GM10847 (cell line): Measurements from ENCODE around the gene PLG.

Source experiments
- POLR2A ChIP-seq: IDR thresholded peaks from 2 replicates; pipeline ENCODE4 v1.6.1; 2011; ENCODE audit not compliant: insufficient read length; ENCODE audit errors: extremely low read depth

PLG gene

GRCh38 chr6:160767647-160768019 is 65.6 kb downstream of the PLG start:
- no peak for TF ChIP-seq POLR2A

- no peak for TF ChIP-seq POLR2A
These were observed 66.1 kb downstream of the PLG start for GRCh38 chr6:160768101-160768500.

- TF ChIP-seq POLR2A: no peak
These were observed 72.4 kb downstream of the PLG start for GRCh38 chr6:160774399-160774798.

DNA sequence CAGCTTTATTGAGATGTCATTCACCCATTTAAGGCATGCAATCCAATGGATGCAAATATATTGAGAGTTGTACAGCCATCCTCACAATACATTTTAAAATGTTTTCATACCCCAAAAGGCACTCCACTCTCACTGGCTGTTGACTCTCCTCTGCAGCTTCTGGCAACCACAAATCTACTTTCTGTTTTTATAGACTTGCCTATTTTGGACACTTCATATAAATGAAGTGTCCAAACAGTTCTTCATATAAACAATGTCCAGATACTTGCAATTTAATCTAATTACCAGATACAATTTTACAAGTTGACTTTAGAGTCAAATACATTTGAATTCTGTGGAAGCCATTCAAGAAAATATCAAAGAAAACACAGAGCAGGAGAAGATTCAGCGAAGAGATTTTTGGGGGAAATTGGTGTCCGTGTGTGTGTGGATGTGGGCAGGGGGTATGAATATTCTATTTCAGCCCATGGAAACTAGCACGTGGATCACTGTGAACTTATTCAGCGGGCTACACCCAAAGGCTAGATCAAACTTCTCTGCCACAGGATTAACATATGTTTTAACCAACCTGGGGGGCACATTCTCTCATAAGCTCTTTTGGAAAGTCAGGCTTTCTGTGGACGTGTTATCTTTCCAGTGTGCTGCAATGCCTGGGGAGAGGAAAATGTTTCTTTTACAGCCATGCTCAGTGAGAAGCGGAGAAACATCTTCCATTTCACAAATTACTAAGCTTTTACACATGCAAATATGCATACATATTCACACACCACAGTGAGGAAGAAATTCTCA is 73.9 kb downstream of the PLG start:
- TF ChIP-seq POLR2A: no peak

DNA sequence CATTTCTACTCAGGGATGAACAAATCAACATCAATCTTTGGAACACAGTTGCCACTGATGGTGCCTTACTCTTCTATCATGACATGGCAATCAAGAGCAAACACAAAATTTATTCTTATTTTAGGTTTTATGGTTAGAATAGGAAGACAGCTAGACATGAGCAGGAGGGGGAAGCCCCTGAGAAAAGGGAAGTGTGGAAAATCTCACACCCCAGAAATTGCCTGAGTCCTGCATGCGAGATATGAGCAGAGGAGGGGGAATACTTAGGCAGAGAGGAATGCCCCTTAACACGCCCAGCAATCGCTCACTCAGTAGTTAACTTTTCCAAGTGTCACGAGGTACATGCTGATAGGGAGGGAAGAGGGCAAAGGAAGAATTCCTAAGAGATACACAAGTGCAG is 79.3 kb downstream of the PLG start:
- TF ChIP-seq POLR2A: no peak

DNA sequence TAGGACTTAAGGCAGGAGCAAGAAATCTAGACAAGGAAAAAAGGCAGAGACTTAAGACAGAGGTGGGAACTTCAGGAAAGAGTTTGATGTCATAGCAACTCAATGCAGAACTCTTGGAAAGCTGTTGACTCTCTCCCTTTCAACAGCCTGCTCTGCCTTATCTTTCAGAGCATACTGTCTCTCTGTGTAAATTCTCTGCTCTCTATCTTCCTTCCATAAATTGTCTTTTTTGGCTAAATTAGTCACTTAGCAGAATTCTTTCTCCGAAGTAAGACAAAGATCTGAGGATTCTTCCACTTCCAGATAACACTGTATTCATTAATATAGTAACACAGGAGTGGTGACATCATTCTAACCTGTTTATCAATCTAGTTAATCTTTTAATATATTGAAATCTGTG is 80.2 kb downstream of the PLG start:
- TF ChIP-seq POLR2A: no peak

- TF ChIP-seq POLR2A: no peak
These were observed 81.7 kb downstream of the PLG start for GRCh38 chr6:160783741-160784140.

DNA sequence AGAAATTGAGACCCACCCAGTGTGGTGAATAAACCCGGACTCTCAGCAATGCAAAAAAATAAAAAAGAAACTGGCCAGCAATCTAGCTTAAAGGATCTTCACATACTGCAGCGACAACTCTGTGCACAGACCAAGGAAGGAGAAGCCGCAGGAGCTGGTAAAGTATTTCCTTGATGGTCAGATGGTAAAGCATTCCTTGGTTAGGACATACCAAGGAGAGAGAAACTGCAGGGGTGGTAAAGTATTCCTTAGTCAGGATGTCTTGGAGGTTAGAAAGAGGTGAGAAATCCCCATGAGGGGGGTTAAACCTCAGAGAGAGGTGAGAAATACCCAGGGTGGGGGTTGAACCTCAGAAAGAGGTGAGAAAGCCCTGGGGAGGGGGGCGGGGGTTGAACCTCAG is 86.8 kb downstream of the PLG start:
- TF ChIP-seq POLR2A: no peak

- no peak for TF ChIP-seq POLR2A
These were observed 87.4 kb downstream of the PLG start for GRCh38 chr6:160789263-160790027.

DNA sequence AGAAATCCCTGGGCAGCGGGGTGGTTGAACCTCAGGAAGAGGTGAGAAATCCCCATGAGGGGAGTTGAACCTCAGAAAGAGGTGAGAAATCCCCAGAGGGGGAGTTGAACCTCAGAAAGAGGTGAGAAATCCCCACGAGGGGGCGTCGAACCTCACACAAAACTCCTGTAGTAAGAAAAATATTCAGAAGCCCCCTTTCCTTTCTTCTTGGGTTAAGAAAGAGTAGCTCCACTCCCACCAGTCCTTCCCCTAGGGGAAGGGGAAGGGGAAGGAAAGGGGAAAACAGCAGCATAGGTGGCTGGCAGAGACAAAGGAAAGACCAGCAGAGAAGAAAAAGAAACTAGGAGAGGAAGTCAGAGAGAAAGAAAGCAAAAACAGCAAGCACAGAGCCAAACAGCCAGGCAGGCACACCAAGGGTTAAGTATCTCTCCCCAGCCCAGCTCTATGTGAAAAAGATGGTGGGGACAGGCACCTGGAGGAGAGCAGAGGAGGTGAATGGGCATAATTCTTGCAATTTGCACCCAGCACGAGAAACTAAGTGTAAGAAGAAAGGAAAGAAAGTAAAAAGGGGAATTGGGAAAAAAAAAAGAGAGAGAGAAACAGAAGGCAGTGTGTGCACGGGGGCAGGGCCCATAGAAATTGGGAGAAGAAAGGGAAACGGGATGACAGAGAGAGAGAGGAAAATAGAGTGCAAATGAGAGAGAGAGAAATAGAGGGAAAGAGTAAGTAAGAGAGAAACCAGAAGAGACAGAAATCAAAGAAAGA is 88.2 kb downstream of the PLG start:
- TF ChIP-seq POLR2A: no peak

DNA sequence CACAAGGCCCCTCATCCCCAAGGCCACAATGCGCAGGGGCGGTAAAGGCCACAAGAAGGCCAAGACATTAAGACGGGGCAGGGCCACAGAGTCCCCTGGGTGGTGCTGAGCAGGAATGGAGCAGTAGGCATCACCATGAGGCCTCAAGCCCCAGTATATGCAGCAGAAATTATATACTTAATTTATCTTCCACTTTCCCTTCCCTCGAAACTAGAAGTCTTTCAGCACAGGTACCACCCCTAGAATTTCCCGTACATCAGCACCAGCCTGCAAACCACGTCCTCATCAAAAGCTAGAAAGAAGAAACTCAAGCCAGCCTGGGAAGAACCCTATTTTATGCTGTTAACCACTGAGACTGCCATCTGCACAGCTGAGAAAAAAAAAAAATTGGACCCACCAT is 89.4 kb downstream of the PLG start:
- no peak for TF ChIP-seq POLR2A

- TF ChIP-seq POLR2A: no peak
These were observed 90.0 kb downstream of the PLG start for GRCh38 chr6:160791981-160792418.

- no peak for TF ChIP-seq POLR2A
These were observed 90.7 kb downstream of the PLG start for GRCh38 chr6:160792708-160793107.

DNA sequence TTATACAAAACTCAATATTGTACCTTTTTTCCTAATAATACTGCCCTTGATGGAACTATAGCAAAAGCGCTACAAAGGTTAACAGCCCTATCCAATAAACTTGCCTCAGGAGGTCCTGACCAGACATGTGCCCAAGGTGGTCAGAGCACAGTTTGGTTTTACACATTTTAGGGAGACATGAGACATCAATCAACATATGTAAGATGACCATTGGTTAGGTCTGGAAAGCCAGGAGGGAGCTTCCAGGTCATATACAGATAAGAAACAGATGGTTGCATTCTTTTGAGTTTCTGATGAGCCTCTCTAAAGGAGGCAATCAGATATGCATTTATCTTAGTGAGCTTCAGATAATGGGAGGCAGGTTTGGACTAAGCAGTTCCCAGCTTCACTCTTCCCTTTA is 91.6 kb downstream of the PLG start:
- TF ChIP-seq POLR2A: no peak

DNA sequence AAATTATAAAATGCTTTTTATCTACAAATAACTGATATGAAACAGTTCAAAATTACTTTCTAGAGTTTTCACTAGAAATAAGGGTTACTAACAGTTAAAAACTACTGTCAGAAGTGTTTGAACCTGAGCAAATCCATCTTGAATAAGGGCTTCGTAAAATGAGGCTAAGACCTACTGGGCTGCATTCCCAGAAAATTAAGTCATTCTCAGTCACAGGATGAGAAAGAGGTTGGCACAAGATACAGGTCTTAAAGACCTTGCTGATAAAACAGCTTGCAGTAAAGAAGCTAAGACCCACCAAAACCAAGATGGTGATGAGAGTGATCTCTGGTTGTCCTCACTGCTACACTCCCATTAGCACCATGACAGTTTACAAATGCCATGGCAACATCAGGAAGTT is 93.7 kb downstream of the PLG start:
- TF ChIP-seq POLR2A: no peak

DNA sequence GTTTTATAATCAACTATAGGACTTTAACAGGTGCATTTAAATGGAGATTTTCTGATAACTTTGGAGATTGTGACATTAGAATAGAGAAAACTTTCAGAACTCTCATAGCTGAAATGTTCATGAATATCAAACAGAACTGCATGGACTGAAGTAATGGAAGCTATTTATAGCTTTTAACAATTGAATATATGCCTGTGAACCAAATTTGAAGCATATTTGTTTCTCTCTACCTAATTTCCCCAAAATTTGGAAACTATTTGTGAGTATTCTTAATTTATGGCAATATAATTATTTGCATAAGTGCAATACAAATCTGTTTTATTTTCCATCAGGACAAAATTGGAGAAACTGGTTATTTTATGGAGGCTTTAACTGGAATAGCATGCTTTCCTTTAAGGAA is 96.6 kb downstream of the PLG start:
- no peak for TF ChIP-seq POLR2A
